Panc1 (cell line): ENCODE measurements around the gene TRIM33. TPM values are rescaled to one million over a fixed set of nuclear protein-coding genes. Genes with fewer than 3 reads are reported as not detected.

ENCODE experiments used
- ATAC-seq: fragments of 200-7000 bp; cut with Tn5 transposase; 2 replicates; pipeline ENCODE4 v1.9.1; 2020; ENCODE audit warnings: mild to moderate bottlenecking, moderate library complexity
- BruUV-seq: library from RNA; stranded (reverse); fragments of 400-500 nt; replicated peaks from 2 replicates; lab custom pipeline; 2021; lab: Mats Ljungman, UMichigan
- CTCF ChIA-PET: fragments of 300-600 bp; sonication (Branson Sonifier 250); formaldehyde crosslinking; loops from one replicate; lab custom pipeline; 2022; ENCODE audit warnings: antibody characterized with exemption; lab: Charles Lee
- POLR2A ChIA-PET: fragments of 300-600 bp; sonication (Branson Sonifier 250); formaldehyde crosslinking; loops from one replicate; lab custom pipeline; 2022; ENCODE audit warnings: antibody characterized with exemption; lab: Charles Lee
- DNase-seq: peaks from one replicate; pipeline ENCODE4 v3.0.0-alpha.2; 2010; ENCODE audit warnings: low read depth, low spot score
- H3K27ac ChIP-seq: 2 replicates; pipeline ENCODE4 v1.5.1; 2011; ENCODE audit warnings: mild to moderate bottlenecking, low read length, inconsistent platforms
- H3K27me3 ChIP-seq: fragments of 200-500 bp; sonication (Bioruptor generic); 2 replicates; pipeline ENCODE4 v1.6.0; 2014; ENCODE audit warnings: low read length, inconsistent platforms; ENCODE audit not compliant: control insufficient read depth, insufficient read depth
- H3K36me3 ChIP-seq: fragments of 200-500 bp; sonication (Bioruptor generic); 2 replicates; pipeline ENCODE4 v1.5.1; 2014; ENCODE audit warnings: inconsistent platforms, mild to moderate bottlenecking, low read length, moderate library complexity; ENCODE audit not compliant: control insufficient read depth, insufficient read depth
- H3K4me1 ChIP-seq: 2 replicates; pipeline ENCODE4 v1.5.1; 2011; ENCODE audit warnings: inconsistent platforms, mild to moderate bottlenecking, low read length, moderate library complexity; ENCODE audit not compliant: control insufficient read depth, insufficient read depth
- H3K4me3 ChIP-seq, 2 experiments: 2 replicates each; pipeline ENCODE4 v1.5.1; 2011 to 2012; ENCODE audit warnings: low read depth in 2 of 2, low read length in 2 of 2, mild to moderate bottlenecking in 2 of 2, inconsistent platforms in 1 of 2, moderate library complexity in 1 of 2
- H3K9me3 ChIP-seq: fragments of 200-500 bp; sonication (Bioruptor generic); 2 replicates; pipeline ENCODE4 v1.5.1; 2014; ENCODE audit warnings: low read depth, mild to moderate bottlenecking, inconsistent platforms, low read length, moderate library complexity; ENCODE audit not compliant: control insufficient read depth, insufficient read depth
- POLR2AphosphoS5 ChIP-seq: IDR thresholded peaks from 2 replicates; pipeline ENCODE4 v1.6.1; 2012; ENCODE audit warnings: mild to moderate bottlenecking, low read depth, low read length, moderate library complexity
- REST ChIP-seq, 2 experiments: IDR thresholded peaks; 2 replicates each; pipeline ENCODE4 v1.6.1; 2011 to 2012; ENCODE audit warnings: low read depth in 2 of 2, control low read depth in 1 of 2, low read length in 1 of 2, mild to moderate bottlenecking in 1 of 2, moderate library complexity in 1 of 2; ENCODE audit not compliant: insufficient read depth in 1 of 2
- SIN3A ChIP-seq: IDR thresholded peaks from 2 replicates; pipeline ENCODE4 v1.6.1; 2012; ENCODE audit warnings: low read depth, mild to moderate bottlenecking, low read length, moderate library complexity, borderline replicate concordance; ENCODE audit not compliant: insufficient read depth
- TCF7L2 ChIP-seq: IDR thresholded peaks from 2 replicates; pipeline ENCODE4 v1.6.1; 2011; ENCODE audit warnings: mild to moderate bottlenecking, low read depth, low read length, inconsistent platforms
- in situ Hi-C: cut with HindIII; loops from 2 replicates; pipeline ENCODE4 v1.10.0; 2016; ENCODE audit warnings: low sequenced_read_pairs, low pct_unique_long_range_greater_than_20kb
- intact Hi-C: fragments of 100-400 bp; cut with micrococcal nuclease; formaldehyde crosslinking; loops from one replicate; pipeline ENCODE4 v1.10.0; 2022; ENCODE audit not compliant: unreplicated experiment
- total RNA-seq: library from RNA; stranded (reverse); gene quantifications from one replicate; pipeline ENCODE4 v1.2.1, GENCODE V29; 2021; ENCODE audit not compliant: unreplicated experiment
- TF ChIP-seq, protein P1 (sequence below): fragments of 450-650 bp; IDR thresholded peaks from 2 replicates; pipeline ENCODE4 v1.5.1; 2017; ENCODE audit warnings: mild to moderate bottlenecking

TRIM33 gene
- total RNA-seq, 1 experiment from 2014 or later = 22.2 TPM

- intact Hi-C loops = no loop called here
These were observed 53.2 kb downstream of the TRIM33 start for GRCh38 chr1:114457675-114458236.

DNA sequence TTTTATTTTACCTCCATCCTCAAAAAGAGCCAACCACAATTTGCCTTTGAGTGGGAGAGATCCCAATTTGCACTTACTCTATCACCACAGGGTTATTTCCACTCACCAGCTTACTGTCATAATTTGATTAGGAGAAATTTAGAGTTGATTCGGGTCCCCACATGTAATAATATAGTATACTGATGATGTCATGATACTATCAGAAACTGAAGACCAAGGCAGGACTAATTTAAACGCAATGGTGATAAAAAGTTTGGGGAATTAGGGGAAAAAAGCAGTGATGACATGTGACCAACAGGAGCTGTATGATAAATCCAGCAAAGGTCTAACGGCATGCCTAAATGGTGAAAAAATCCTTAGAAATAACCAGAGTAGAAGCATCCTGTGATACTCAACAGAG is 54.4 kb downstream of the TRIM33 start:
- intact Hi-C loops = no loop called here
- no peak for DNase-seq
- no peak overlapping the region for H3K4me3 ChIP-seq
- H3K4me1 ChIP-seq = no peaks in the 10 kb centered on the region
- no TSS peak for BruUV-seq
- H3K27ac ChIP-seq = no peak overlapping the region
- ChIA-PET CTCF (no interaction called here), POLR2A (no interaction called here)
- TF ChIP-seq REST (IDR thresholded peaks at IDR 0.05; ENCODE audit: insufficient read depth in 1 of 2, low read depth in 2 of 2, low read length in 1 of 2) (no peak), SIN3A (no peak), POLR2AphosphoS5 (no peak), TCF7L2 (no peak)
- TF ChIP-seq, protein P1, sequence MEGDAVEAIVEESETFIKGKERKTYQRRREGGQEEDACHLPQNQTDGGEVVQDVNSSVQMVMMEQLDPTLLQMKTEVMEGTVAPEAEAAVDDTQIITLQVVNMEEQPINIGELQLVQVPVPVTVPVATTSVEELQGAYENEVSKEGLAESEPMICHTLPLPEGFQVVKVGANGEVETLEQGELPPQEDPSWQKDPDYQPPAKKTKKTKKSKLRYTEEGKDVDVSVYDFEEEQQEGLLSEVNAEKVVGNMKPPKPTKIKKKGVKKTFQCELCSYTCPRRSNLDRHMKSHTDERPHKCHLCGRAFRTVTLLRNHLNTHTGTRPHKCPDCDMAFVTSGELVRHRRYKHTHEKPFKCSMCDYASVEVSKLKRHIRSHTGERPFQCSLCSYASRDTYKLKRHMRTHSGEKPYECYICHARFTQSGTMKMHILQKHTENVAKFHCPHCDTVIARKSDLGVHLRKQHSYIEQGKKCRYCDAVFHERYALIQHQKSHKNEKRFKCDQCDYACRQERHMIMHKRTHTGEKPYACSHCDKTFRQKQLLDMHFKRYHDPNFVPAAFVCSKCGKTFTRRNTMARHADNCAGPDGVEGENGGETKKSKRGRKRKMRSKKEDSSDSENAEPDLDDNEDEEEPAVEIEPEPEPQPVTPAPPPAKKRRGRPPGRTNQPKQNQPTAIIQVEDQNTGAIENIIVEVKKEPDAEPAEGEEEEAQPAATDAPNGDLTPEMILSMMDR = no peak
- no peaks in the 10 kb centered on the region for H3K9me3 ChIP-seq
- in situ Hi-C loops = no loop called here
- H3K27me3 ChIP-seq = no peaks in the 10 kb centered on the region
- no peaks in the 10 kb centered on the region; the same call in 1 of the 2 replicates for H3K36me3 ChIP-seq
- no peak for ATAC-seq

More at GRCh38 chr1:114457675-114458236, 53.2 kb downstream of the TRIM33 start:
- in situ Hi-C loops = no loop called here
- ATAC-seq (no peak), DNase-seq (no peak)
- POLR2A ChIA-PET = no interaction called here
- BruUV-seq = no TSS peak
- Histone ChIP-seq H3K27me3 (no peaks in the 10 kb centered on the region), H3K4me3 (no peak overlapping the region), H3K27ac (no peak overlapping the region), H3K36me3 (no peaks in the 10 kb centered on the region; the same call in 1 of the 2 replicates), H3K9me3 (no peaks in the 10 kb centered on the region), H3K4me1 (no peaks in the 10 kb centered on the region)
- TF ChIP-seq SIN3A = no peak
- TF ChIP-seq POLR2AphosphoS5 = no peak
- TF ChIP-seq TCF7L2 = no peak
- TF ChIP-seq, protein P1 = no peak
- TF ChIP-seq REST (IDR thresholded peaks at IDR 0.05; ENCODE audit: insufficient read depth in 1 of 2, low read depth in 2 of 2, low read length in 1 of 2) = no peak
- CTCF ChIA-PET = no interaction called here
